Endothelial cell of hepatic sinusoid (primary cell): ENCODE results near the gene GMPPA.

Source experiments
- in situ Hi-C: cut with HindIII; loops from 2 replicates; pipeline ENCODE4 v1.10.0; 2017; ENCODE audit warnings: low sequenced_read_pairs

The GMPPA gene

DNA sequence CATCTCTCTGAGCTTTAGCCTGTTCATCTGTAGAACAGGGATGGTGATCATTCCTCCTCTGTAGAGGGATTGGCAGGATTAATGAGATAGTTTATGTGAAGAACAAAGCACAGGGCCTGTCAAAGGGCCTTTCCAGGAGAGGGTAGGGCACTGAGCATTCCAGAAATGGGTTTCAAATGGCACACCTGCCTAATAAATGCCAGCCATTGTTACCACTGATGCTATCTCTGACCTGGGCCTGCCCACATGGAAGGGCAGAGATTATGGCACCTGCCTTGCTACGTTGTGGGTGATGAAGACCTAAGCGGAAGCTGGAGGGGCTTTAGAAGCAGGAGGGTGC lies 31.0 kb upstream of the GMPPA start:
- in situ Hi-C loops = no loop called here

DNA sequence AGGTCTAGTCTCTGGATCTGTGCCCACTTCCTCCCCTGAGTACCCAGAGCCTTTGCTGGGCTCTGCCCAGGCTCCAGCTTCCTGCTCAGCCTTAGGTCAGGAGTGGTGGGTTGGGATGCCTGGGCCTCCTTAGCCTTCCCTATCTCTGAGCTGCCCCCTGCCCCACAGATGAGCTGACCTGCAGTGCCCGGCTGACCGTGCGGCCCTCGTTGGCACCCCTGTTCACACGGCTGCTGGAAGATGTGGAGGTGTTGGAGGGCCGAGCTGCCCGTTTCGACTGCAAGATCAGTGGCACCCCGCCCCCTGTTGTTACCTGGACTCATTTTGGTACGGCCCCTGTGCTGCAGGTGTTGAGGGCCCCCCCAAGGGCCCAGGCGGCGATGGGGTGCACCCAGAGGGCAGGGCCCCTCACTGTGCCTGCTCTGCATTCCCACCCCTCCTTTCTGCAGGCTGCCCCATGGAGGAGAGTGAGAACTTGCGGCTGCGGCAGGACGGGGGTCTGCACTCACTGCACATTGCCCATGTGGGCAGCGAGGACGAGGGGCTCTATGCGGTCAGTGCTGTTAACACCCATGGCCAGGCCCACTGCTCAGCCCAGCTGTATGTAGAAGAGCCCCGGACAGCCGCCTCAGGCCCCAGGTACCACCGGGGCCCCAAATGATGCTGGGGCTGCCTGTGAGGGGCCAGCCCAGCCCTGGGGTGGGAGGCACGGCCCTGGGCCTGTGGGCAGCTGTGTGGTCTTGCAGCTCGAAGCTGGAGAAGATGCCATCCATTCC lies 30.1 kb upstream of the GMPPA start:
- in situ Hi-C loops = no loop called here

DNA sequence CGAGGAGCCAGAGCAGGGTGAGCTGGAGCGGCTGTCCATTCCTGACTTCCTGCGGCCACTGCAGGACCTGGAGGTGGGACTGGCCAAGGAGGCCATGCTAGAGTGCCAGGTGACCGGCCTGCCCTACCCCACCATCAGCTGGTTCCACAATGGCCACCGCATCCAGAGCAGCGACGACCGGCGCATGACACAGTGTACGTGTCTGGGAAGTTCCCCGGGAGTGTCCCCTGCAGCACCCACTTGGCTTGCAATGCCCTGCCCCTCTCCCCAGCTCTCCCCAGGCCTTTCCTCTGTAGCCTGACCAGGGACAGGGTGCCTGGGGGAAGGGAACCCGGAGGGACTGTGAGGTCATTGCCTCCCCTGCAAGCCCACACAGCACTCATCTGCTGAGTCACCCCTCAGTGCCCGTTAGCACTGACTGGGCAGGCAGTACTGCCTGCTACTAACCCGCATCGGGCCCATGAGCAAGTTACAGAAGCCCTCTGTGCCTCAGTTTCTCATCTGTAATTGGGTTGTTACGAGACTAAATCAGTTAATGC lies 29.4 kb upstream of the GMPPA start:
- in situ Hi-C loops = no loop called here

DNA sequence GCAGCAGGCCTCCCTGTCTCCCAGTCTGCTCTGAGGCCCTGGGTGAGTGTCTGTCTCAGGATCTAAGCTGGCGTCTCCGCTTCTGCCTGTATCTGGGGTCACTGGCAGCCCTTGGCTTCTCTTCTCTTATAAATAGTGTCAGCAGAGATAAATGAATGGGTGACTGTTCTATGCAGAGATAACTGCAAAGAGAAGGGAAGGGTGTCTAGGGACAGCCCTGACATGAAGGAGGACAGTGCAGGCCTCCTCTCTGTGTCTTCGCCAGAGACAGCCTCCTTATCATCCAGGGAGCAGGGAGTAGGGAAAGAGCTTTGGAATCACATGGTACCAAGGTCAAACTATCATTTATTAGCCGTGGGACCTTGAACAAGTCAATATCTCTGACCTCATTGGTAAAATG lies 28.3 kb upstream of the GMPPA start:
- in situ Hi-C loops = loop anchor here (5.0 kb wide), 1 partner anchor 37 kb away; no protein-coding TSS in a partner anchor

DNA sequence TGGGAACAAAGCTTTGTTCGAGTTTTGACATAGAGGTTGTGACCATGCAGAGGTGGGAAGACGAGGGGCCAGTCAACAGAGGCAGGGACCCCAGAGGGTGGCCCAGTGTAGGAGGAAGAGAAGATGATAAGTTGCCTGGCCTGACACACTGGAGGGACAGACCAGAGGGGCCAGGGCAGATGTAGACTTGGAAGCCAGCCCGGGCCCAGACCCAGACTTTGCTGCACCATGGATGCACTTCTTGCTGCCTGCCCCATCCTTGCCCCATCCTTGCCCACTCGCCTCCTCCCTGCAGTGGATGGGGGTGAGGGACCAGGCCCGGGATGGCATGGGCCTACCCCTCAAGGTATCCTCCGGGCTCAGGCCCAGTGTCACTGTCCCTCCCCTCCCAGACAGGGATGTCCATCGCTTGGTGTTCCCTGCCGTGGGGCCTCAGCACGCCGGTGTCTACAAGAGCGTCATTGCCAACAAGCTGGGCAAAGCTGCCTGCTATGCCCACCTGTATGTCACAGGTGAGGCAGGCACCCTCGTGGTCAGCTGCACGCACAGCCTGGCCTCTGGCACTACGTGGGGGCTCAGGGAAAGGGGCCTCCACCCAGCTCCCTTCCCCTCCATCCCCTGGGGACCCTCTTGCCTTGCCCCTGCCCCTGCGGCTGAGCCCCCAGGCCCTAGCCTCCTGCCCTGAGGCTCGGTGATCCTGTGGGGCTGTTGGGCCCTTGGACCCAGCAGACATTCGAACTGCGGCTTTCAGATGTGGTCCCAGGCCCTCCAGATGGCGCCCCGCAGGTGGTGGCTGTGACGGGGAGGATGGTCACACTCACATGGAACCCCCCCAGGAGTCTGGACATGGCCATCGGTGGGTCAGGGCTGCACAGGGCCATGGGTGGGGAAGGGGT lies 27.0 kb upstream of the GMPPA start:
- in situ Hi-C loops = loop anchor here (5.0 kb wide), 1 partner anchor 36 kb away; no protein-coding TSS in a partner anchor

DNA sequence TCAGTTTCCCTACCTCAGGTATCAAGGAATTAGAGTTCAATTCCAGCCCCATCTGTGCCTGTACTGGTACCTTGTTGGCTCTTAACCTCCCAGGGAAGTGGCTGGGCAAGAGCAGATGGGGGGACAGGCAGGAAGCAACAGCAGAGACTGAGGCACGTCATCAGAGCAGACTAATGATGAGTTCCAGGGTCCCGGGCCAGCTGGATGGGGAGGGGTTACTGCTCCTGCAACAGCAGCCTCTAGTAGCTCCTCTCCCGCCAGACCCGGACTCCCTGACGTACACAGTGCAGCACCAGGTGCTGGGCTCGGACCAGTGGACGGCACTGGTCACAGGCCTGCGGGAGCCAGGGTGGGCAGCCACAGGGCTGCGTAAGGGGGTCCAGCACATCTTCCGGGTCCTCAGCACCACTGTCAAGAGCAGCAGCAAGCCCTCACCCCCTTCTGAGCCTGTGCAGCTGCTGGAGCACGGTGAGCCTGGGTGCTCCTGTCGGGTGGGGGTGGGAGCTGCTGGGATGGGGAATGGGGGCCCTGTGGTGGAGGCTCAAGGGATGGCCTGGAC lies 26.0 kb upstream of the GMPPA start:
- in situ Hi-C loops = loop anchor here (5.0 kb wide), 1 partner anchor 35 kb away; no protein-coding TSS in a partner anchor

DNA sequence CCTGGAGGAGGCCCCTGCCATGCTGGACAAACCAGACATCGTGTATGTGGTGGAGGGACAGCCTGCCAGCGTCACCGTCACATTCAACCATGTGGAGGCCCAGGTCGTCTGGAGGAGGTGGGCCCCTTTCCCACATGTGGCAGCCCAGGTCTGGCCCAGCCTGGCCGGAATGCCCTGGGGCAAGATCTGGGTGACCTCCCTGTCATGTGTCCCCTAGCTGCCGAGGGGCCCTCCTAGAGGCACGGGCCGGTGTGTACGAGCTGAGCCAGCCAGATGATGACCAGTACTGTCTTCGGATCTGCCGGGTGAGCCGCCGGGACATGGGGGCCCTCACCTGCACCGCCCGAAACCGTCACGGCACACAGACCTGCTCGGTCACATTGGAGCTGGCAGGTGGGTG lies 25.2 kb upstream of the GMPPA start:
- in situ Hi-C loops = loop anchor here (5.0 kb wide), 1 partner anchor 34 kb away; no protein-coding TSS in a partner anchor

DNA sequence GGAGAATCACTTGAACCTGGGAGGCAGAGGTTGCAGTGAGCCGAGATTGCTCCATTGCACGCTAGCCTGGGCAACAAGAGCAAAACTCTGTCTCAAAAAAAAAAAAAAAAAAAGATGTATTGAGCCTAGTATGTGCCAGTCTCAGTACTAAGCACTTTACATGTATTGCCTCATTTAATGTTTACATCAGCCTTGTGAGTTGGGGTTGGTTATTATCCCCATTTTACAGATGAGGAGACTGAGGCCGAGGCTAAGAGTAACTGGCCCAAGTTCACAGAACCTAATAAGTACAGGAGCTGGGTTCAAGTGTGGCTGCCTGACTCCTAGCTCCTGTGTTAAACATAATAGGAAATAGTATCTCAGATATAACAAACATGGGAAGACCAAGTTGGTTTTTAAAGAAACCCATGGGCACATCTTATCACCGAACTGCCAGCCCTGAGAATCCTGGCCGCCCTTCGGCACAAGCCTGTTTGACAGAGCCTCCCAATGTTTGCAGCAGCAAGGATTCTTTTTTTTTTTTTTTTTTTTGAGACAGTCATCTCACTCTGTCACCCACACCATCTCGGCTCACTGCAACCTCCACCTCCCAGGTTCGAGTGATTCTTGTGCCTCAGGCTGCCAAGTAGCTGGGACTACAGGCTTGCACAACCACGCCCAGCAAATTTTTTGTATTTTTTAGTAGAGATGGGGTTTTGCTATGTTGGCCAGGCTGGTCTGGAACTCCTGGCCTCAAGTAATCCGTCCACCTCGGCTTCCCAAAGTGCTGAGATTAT lies 24.2 kb upstream of the GMPPA start:
- in situ Hi-C loops = loop anchor here (5.0 kb wide), 1 partner anchor 33 kb away; no protein-coding TSS in a partner anchor

DNA sequence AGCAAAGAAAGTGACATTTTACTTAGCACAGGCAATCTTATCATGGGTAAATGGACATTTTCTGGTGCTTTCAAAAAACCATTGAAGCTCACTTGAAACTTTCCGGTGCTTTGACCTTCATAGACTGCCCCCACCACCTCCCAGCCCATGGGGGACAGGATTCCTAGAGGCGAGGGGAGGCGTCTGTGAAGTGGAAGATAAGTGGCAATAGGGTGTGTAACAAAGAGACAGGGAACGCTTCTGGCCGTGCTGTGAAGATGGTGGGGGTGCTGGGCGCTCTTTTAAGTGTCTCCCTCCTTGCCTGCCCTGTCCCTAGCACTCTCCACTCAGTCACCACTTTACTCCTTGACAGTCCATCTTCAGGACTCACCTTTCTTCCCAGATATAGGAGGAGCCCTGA lies 23.4 kb upstream of the GMPPA start:
- in situ Hi-C loops = no loop called here

DNA sequence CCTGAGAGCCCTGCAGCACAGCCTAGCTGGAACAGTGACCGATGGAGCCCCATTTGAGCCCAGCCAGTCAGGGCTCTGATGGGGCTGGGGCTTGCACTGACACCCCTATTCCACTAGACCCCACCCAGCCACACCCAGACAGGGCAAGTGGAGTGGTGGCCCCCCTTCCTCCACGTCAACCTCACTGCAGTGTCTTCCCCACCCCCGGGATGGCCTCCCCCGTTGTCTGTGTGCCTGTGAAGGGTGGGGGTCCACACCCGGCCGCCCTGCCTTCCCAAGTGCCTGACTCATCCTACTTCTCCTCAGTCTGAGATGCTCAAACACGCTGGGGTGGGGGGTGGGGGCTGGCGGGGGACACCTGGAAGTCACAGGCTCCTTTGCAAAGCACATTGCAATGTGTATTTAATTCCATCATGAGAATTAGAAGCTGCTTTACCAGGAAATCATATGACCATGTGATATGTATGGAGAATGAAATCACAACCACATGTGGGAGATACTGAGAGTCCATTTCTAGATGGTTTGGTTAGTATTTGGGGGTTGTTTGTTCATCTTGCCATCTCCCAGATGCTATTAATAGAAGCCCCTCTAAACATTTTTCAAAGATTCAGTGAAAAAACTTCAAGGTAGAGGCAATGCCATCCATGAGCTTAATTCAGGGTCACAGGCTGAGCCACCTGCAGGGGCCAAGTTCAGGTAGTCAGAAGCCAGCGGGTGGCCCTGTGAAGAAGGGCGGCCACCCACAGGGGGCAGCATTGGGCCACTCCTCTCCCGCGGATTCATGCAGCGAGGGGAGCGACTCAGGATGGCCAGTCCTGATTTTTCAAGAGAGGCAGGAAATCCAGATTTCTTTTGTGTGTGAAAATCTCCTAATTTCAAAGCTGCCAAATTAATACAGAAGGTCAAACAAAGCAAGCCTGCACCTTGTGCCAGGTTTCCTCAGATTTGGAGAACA lies 22.7 kb upstream of the GMPPA start:
- in situ Hi-C loops = no loop called here

DNA sequence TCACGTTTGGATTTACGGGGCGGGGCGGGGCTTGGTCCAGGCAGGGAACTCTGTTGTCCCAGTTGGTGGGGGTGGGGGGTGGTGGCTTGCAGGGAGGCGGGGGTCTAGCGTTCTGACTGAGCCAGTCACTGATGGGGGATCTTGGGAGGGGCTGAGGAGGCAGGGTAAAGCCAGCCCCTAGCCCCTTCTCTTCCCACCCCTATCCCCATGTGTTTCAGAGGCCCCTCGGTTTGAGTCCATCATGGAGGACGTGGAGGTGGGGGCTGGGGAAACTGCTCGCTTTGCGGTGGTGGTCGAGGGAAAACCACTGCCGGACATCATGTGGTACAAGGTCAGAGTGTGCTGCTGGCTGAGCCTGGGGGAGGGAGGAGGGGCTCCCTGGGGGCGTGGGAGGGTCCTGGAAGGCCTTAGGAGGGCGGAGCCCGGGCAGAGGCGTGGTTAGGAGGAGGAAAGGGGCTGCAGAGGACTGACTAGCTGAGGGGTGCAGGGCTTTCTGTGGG lies 22.0 kb upstream of the GMPPA start:
- in situ Hi-C loops = no loop called here

DNA sequence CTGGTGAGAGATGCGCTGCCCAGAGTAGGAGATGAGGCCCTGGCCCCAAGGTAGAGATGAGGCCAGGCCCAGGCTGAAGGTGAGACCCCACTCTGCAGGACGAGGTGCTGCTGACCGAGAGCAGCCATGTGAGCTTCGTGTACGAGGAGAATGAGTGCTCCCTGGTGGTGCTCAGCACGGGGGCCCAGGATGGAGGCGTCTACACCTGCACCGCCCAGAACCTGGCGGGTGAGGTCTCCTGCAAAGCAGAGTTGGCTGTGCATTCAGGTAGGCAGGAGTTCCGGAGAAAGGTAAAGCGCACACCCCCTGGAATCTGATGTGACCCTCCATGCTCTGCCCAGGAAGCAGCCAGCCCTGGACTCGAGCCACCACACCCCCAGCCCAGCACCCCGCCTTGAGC lies 21.5 kb upstream of the GMPPA start:
- in situ Hi-C loops = no loop called here

DNA sequence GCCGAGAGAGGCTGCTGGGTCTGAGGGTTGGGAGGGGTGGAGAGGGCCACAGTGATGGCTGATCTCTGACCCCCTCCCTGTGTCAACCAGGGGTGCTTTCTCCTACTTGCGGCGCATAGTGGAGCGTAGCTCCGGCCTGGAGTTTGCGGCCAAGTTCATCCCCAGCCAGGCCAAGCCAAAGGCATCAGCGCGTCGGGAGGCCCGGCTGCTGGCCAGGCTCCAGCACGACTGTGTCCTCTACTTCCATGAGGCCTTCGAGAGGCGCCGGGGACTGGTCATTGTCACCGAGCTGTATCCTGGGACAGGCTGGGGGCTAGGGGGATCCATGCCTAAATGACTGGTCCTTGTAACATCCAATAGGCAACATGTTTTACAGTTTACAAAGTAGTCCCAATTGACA lies 20.9 kb upstream of the GMPPA start:
- in situ Hi-C loops = no loop called here

DNA sequence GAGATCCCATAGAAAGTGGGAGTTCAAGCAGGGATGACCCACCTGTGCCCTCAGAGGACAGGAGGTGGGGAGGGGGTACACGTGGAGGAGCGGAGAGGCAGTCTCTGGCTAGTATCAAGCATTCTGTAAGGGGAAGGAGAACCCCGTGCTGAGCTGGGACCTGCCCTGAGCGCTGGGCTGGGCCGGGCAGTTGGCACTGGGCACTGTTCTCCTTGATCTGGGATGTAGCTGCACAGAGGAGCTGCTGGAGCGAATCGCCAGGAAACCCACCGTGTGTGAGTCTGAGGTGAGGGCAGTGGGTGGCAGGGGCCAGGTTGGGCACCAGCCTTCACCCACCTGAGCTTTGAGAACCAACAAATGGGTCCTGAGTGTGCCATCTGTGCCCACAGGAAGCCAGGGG lies 19.8 kb upstream of the GMPPA start:
- in situ Hi-C loops = no loop called here

DNA sequence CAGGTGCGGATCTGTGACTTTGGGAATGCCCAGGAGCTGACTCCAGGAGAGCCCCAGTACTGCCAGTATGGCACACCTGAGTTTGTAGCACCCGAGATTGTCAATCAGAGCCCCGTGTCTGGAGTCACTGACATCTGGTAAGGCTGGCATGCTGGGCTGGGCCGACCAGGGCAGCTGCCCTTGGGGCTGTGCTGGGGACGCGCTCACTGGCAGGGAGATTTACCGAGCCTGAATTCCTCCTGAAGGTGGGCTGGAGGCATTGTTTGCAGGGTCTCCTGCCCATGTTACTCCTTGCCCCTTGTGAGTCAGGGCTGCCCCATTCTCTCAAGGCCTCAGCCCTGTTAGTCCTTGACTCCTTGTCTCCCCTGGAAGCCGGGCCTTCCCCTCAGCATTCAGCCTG lies 18.7 kb upstream of the GMPPA start:
- in situ Hi-C loops = no loop called here

DNA sequence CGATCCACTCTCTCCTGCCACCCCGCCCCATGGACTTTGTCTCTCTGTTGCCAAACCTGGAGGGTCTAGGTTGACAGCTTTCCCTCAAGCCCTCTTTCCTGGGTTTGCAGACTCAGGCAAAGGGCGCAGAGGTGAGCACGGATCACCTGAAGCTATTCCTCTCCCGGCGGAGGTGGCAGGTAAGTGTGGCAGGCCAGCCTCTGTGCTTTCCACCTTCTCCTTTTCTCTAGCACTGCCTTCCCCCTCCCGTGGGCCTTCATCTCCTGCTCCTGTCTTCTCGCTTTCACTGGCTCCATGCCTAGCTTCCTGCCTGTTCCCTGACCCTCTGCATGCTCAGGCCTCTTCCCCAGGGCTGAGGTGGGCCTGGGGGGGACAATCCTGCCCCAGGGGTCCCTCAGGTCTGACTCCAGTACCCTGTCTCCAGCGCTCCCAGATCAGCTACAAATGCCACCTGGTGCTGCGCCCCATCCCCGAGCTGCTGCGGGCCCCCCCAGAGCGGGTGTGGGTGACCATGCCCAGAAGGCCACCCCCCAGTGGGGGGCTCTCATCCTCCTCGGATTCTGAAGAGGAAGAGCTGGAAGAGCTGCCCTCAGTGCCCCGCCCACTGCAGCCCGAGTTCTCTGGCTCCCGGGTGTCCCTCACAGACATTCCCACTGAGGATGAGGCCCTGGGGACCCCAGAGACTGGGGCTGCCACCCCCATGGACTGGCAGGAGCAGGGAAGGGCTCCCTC lies 15.9 kb upstream of the GMPPA start:
- in situ Hi-C loops = no loop called here

DNA sequence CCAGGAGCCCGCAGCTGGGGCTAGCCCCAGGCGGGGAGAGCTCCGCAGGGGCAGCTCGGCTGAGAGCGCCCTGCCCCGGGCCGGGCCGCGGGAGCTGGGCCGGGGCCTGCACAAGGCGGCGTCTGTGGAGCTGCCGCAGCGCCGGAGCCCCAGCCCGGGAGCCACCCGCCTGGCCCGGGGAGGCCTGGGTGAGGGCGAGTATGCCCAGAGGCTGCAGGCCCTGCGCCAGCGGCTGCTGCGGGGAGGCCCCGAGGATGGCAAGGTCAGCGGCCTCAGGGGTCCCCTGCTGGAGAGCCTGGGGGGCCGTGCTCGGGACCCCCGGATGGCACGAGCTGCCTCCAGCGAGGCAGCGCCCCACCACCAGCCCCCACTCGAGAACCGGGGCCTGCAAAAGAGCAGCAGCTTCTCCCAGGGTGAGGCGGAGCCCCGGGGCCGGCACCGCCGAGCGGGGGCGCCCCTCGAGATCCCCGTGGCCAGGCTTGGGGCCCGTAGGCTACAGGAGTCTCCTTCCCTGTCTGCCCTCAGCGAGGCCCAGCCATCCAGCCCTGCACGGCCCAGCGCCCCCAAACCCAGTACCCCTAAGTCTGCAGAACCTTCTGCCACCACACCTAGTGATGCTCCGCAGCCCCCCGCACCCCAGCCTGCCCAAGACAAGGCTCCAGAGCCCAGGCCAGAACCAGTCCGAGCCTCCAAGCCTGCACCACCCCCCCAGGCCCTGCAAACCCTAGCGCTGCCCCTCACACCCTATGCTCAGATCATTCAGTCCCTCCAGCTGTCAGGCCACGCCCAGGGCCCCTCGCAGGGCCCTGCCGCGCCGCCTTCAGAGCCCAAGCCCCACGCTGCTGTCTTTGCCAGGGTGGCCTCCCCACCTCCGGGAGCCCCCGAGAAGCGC lies 15.0 kb upstream of the GMPPA start:
- in situ Hi-C loops = no loop called here
